Effector memory CD8-positive, alpha-beta T cell (primary cell): ENCODE results near the gene GGT1.

Source experiments
- ATAC-seq: fragments of 150-1000 bp; cut with Tn5 transposase; replicated peaks from 2 replicates; pipeline ENCODE4 v1.10.0; 2021; ENCODE audit warnings: mild to moderate bottlenecking, moderate library complexity
- DNase-seq, 3 experiments: peaks; one replicate each; pipeline ENCODE4 v3.0.0; 2021
- H3K27ac Mint-ChIP-seq, 2 donors: one replicate each; pipeline ENCODE4 v1.8.0; 2022; ENCODE audit warnings: mild to moderate bottlenecking in 2 of 2, mixed read lengths in 2 of 2, moderate library complexity in 2 of 2
- H3K27me3 Mint-ChIP-seq, 2 donors: one replicate each; pipeline ENCODE4 v1.8.0; 2022; ENCODE audit warnings: mixed read lengths in 2 of 2
- H3K36me3 Mint-ChIP-seq: one replicate; pipeline ENCODE4 v1.8.0; 2022; ENCODE audit warnings: mild to moderate bottlenecking, moderate library complexity, mixed read lengths; ENCODE audit not compliant: insufficient read depth
- H3K4me1 Mint-ChIP-seq, 2 donors: one replicate each; pipeline ENCODE4 v1.8.0; 2022; ENCODE audit warnings: low read depth in 2 of 2, mixed read lengths in 2 of 2
- H3K4me3 Mint-ChIP-seq, 2 donors: one replicate each; pipeline ENCODE4 v1.8.0; 2022; ENCODE audit warnings: mild to moderate bottlenecking in 2 of 2, mixed read lengths in 2 of 2, moderate library complexity in 2 of 2
- H3K9me3 Mint-ChIP-seq, 2 donors: one replicate each; pipeline ENCODE4 v1.8.0; 2022; ENCODE audit warnings: mixed read lengths in 2 of 2

The GGT1 gene

DNA sequence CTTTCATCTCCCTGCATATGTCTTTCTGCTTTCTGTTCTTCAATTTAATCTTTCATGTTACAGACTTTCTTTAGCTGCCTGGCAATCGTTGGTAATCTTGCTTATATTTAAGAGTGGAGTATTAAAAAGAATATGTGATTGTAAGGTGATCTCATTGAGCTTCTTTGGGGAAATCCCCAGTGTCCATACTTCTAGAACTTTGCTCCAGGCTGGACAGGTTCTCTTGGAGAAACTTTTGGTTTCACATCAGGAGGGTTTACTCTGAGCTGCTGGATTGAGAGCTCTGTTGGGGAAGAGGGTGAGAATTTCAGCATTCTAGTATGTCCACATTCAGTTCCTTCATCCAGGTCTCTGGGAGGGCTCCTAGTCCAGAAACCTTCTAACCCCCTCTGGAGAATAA is 26.2 kb upstream of the GGT1 start:
- ATAC-seq, result no peak
- Mint-ChIP-seq H3K27ac (peak overlapping the region; percentile 9 to 44), H3K9me3 (no peaks in the 10 kb centered on the region), H3K27me3 (no peaks in the 10 kb centered on the region), H3K4me1 (peaks cover 0 to 2% of the 10 kb centered on the region in 2 donors), H3K4me3 (no peak overlapping the region), H3K36me3 (peaks cover 44% of the 10 kb centered on the region)
- no peak for DNase-seq

GRCh38 chr22:24578355-24579257 is 24.4 kb upstream of the GGT1 start:
- H3K4me3 Mint-ChIP-seq, result no peak overlapping the region
- peaks cover 0 to 2% of the 10 kb centered on the region in 2 donors for H3K4me1 Mint-ChIP-seq
- peak overlapping the region; percentile 44 to 60 for H3K27ac Mint-ChIP-seq
- H3K9me3 Mint-ChIP-seq, result no peaks in the 10 kb centered on the region
- ATAC-seq (no peak), DNase-seq (no peak)
- H3K36me3 Mint-ChIP-seq, result peaks cover 25% of the 10 kb centered on the region
- H3K27me3 Mint-ChIP-seq, result no peaks in the 10 kb centered on the region

GRCh38 chr22:24579258-24579601 is 23.8 kb upstream of the GGT1 start:
- no peak overlapping the region for H3K27ac Mint-ChIP-seq
- no peak for DNase-seq
- H3K9me3 Mint-ChIP-seq, result no peaks in the 10 kb centered on the region

GRCh38 chr22:24580276-24580675 is 22.7 kb upstream of the GGT1 start:
- H3K9me3 Mint-ChIP-seq, result no peaks in the 10 kb centered on the region
- ATAC-seq, result no peak
- no peak overlapping the region for H3K27ac Mint-ChIP-seq

More at GRCh38 chr22:24579258-24579601, 23.8 kb upstream of the GGT1 start:
- no peak for ATAC-seq
- no peaks in the 10 kb centered on the region for H3K27me3 Mint-ChIP-seq
- peaks cover 24% of the 10 kb centered on the region for H3K36me3 Mint-ChIP-seq
- H3K4me1 Mint-ChIP-seq, result peaks cover 0 to 2% of the 10 kb centered on the region in 2 donors
- no peak overlapping the region for H3K4me3 Mint-ChIP-seq

GRCh38 chr22:24582056-24582814 is 20.8 kb upstream of the GGT1 start:
- Mint-ChIP-seq H3K36me3 (no peaks in the 10 kb centered on the region), H3K4me1 (peaks cover 0 to 2% of the 10 kb centered on the region in 2 donors), H3K4me3 (no peak overlapping the region), H3K27ac (no peak overlapping the region), H3K9me3 (no peaks in the 10 kb centered on the region), H3K27me3 (no peaks in the 10 kb centered on the region)
- no peak for ATAC-seq
- DNase-seq, result no peak

More at GRCh38 chr22:24580276-24580675, 22.7 kb upstream of the GGT1 start:
- H3K27me3 Mint-ChIP-seq, result no peaks in the 10 kb centered on the region
- no peak for DNase-seq
- H3K36me3 Mint-ChIP-seq, result peaks cover 14% of the 10 kb centered on the region
- peaks cover 0 to 2% of the 10 kb centered on the region in 2 donors for H3K4me1 Mint-ChIP-seq
- H3K4me3 Mint-ChIP-seq, result no peak overlapping the region

GRCh38 chr22:24583221-24584165 is 19.5 kb upstream of the GGT1 start:
- Mint-ChIP-seq H3K4me3 (no peak overlapping the region), H3K36me3 (no peaks in the 10 kb centered on the region), H3K4me1 (peaks cover 0 to 1% of the 10 kb centered on the region in 2 donors), H3K27me3 (no peaks in the 10 kb centered on the region), H3K9me3 (no peaks in the 10 kb centered on the region), H3K27ac (no peak overlapping the region)
- DNase-seq, result no peak
- ATAC-seq, result no peak

GRCh38 chr22:24584166-24584790 is 18.7 kb upstream of the GGT1 start:
- ATAC-seq (no peak), DNase-seq (no peak)
- Mint-ChIP-seq H3K4me1 (no peaks in the 10 kb centered on the region), H3K27me3 (no peaks in the 10 kb centered on the region), H3K36me3 (no peaks in the 10 kb centered on the region), H3K27ac (no peak overlapping the region), H3K9me3 (no peaks in the 10 kb centered on the region), H3K4me3 (no peak overlapping the region)

GRCh38 chr22:24584871-24585411 is 18.1 kb upstream of the GGT1 start:
- no peak overlapping the region for H3K4me3 Mint-ChIP-seq
- no peaks in the 10 kb centered on the region for H3K27me3 Mint-ChIP-seq
- H3K36me3 Mint-ChIP-seq, result no peaks in the 10 kb centered on the region
- no peaks in the 10 kb centered on the region for H3K4me1 Mint-ChIP-seq
- ATAC-seq (no peak), DNase-seq (no peak)
- no peak overlapping the region for H3K27ac Mint-ChIP-seq
- no peaks in the 10 kb centered on the region for H3K9me3 Mint-ChIP-seq

- Mint-ChIP-seq H3K27ac (no peak overlapping the region), H3K9me3 (no peaks in the 10 kb centered on the region), H3K36me3 (no peaks in the 10 kb centered on the region), H3K4me1 (no peaks in the 10 kb centered on the region), H3K27me3 (no peaks in the 10 kb centered on the region), H3K4me3 (no peak overlapping the region)
- ATAC-seq (no peak), DNase-seq (no peak)
Observed at GRCh38 chr22:24585461-24585860, 17.5 kb upstream of the GGT1 start.

DNA sequence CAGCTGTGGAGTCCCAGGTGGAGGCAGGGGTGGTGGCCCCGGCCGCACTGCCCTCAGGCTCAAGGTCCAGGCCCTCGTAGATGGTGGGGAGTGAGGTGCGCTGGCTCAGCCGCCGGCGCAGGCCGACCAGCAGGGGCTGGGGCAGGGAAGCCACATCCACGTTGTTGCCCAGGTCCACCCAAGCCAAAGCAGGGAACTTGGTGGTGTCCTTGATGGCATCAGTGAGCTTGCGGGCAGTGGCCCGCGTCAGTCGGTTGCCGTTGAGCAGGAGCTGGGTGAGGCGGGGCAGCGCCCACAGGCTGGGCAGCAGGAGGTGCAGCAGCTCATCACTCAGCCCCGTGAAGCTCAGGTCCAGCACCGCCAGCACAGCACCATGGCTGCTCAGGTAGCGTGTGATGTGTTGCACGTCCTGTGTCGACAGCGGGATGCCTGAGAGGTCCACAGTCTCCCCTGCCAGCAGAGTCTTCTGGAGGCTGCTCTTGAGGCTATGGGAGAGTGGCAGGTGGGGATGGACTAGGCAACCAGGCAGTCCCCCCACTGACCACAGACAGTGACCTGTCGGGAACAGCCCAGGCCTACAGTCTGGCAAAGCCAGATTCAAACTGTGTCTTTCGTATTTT is 17.0 kb upstream of the GGT1 start:
- Mint-ChIP-seq H3K4me3 (no peak overlapping the region), H3K9me3 (no peaks in the 10 kb centered on the region), H3K27me3 (no peaks in the 10 kb centered on the region), H3K36me3 (no peaks in the 10 kb centered on the region), H3K4me1 (no peaks in the 10 kb centered on the region), H3K27ac (no peak overlapping the region)
- DNase-seq, result no peak
- ATAC-seq, result no peak

DNA sequence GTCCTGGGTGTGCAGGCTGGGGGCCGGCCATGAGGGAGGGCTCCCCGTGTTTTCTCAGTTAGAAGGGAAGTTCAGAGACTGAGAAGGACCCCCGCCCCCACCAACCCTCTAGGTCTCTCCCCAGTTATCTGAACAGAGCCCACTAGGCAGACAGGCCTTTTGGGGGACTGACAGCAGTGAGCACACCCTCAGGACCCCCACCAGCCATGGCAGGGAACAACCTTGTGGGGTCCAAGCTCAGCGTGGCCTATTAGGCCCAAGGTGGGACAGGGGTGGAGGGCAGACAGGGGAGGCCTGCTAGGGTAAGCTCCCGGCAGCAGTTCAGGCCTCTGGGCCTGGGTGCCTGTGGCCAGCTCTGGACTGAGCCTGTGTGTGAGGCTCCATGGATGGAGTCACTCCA is 15.7 kb upstream of the GGT1 start:
- H3K4me1 Mint-ChIP-seq, result peaks cover 2% of the 10 kb centered on the region in 2 donors
- no peak overlapping the region for H3K4me3 Mint-ChIP-seq
- no peaks in the 10 kb centered on the region for H3K36me3 Mint-ChIP-seq
- peaks cover 0 to 2% of the 10 kb centered on the region in 2 donors for H3K27me3 Mint-ChIP-seq
- no peak for ATAC-seq
- no peak for DNase-seq
- H3K9me3 Mint-ChIP-seq, result no peaks in the 10 kb centered on the region
- no peak overlapping the region for H3K27ac Mint-ChIP-seq

DNA sequence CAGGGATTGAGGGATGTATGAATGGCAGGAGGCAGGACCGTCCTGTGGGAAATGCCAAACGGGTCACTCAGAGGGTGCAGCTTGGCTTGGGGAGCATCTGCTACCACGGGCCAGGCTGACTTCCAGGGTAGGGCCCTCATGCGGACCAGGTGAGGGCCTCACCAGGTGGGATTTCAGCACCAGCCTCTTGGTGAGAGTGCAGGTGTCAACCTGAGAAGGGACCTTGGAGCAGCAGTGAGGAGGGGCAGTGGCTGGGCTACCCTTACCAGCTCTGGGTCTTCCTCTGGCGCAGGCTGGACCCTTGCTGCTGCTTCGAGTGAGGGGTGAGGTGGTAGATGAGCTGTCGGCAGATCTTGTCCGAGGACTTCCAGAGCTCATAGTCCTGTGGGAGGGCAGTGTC is 15.0 kb upstream of the GGT1 start:
- Mint-ChIP-seq H3K27ac (no peak overlapping the region), H3K4me3 (no peak overlapping the region), H3K27me3 (peaks cover 0 to 5% of the 10 kb centered on the region in 2 donors), H3K9me3 (no peaks in the 10 kb centered on the region), H3K4me1 (peaks cover 5% of the 10 kb centered on the region in 2 donors), H3K36me3 (no peaks in the 10 kb centered on the region)
- no peak for DNase-seq
- ATAC-seq, result no peak
